ENCODE results near the gene HNF1A. TPM values are rescaled to one million over a fixed set of nuclear protein-coding genes. Genes with fewer than 3 reads are reported as not detected.

The HNF1A gene
- total and polyA plus RNA-seq, 9 of the 15 experiments (the other 6 are each of a cell fraction or from before 2014, with no cell fraction given) = not detected

GRCh38 chr12:120970310-120970709 is 8.0 kb upstream of the HNF1A start:
- no TSS peak for BruUV-seq (replicated peaks)
- no peaks in the 10 kb centered on the region for H3K9me1 ChIP-seq (ENCODE audit: control insufficient read depth, insufficient read depth, low read length)
- ChIA-PET CTCF (ENCODE audit: low intra/inter-chr PET ratio) (no interaction called here), POLR2A (no interaction called here)
- TF ChIP-seq NRF1 (conservative IDR thresholded peaks at IDR 0.05 in 1 of 2, IDR thresholded peaks at IDR 0.05 in 1 of 2) (no peak), RBM39 (optimal IDR thresholded peaks at IDR 0.05; ENCODE audit: low read depth, low read length) (no peak)
- ATAC-seq (no peak), DNase-seq (ENCODE audit: extremely low read depth in 1 of 4, low spot score in 3 of 4) (no peak), FAIRE-seq (no peak)
- H2AFZ ChIP-seq (ENCODE audit: low read depth, low read length) = no peak overlapping the region
- 38% methylated on average over 3 of the region's 3 CpGs for WGBS (ENCODE audit: insufficient coverage, low coverage, missing lambda C conversion rate)
- 0 out of 4 replicates have a peak overlapping the region, but pooled peaks of 1 of the 2 experiments have one; percentile 10 for H3K9ac ChIP-seq (ENCODE audit: insufficient read depth in 1 of 2, low read depth in 2 of 2, low read length in 2 of 2)
- no peaks in the 10 kb centered on the region for H4K20me1 ChIP-seq (replicated peaks; ENCODE audit: control insufficient read depth, insufficient read depth, low read length)
- no peak overlapping the region for H3K27ac ChIP-seq (ENCODE audit: extremely low read depth, low read depth, low read length)
- H3K36me3 ChIP-seq (ENCODE audit: control insufficient read depth, insufficient read depth, low read length) = no peaks in the 10 kb centered on the region
- no peaks in the 10 kb centered on the region for H3K9me3 ChIP-seq (replicated peaks; ENCODE audit: control insufficient read depth, insufficient read depth, low read depth, low read length)
- in situ Hi-C loops (cut with MboI) = no loop called here
- intact Hi-C loops (cut with micrococcal nuclease) = loop anchor here (2.0 to 5.0 kb wide), 3 partner anchors 114 to 323 kb away; no protein-coding TSS in a partner anchor
- H3K4me2 ChIP-seq (ENCODE audit: insufficient read depth, low read length) = no peak overlapping the region
- H3K4me3 ChIP-seq = no peak overlapping the region
- H3K4me1 ChIP-seq (replicated peaks in 1 of 2; ENCODE audit: control insufficient read depth in 2 of 2, insufficient read depth in 2 of 2, low read length in 2 of 2) = peaks cover 0 to 2% of the 10 kb centered on the region in 2 experiments; a peak in 1 of 5 replicates
- H3K27me3 ChIP-seq (ENCODE audit: control insufficient read depth in 2 of 2, insufficient read depth in 2 of 2, low read length in 2 of 2) = no peaks in the 10 kb centered on the region
- H3K79me2 ChIP-seq (ENCODE audit: control insufficient read depth, insufficient read depth, low read length) = no peaks in the 10 kb centered on the region

GRCh38 chr12:120971299-120972180 is 6.8 kb upstream of the HNF1A start:
- H3K9me1 ChIP-seq (ENCODE audit: control insufficient read depth, insufficient read depth, low read length) = no peaks in the 10 kb centered on the region
- FAIRE-seq (peak; percentile 92), ATAC-seq (peak; percentile 92), DNase-seq (ENCODE audit: extremely low read depth in 1 of 4, low spot score in 3 of 4) (peak; percentile 43 to 72 (median 59))
- intact Hi-C loops (cut with micrococcal nuclease) = loop anchor here (1.0 to 5.0 kb wide), 5 partner anchors 67 to 388 kb away; partner anchors contain the start of gene SPPL3
- no peaks in the 10 kb centered on the region for H3K27me3 ChIP-seq (ENCODE audit: control insufficient read depth in 2 of 2, insufficient read depth in 2 of 2, low read length in 2 of 2)
- peak overlapping the region; percentile 30 for H3K4me2 ChIP-seq (ENCODE audit: insufficient read depth, low read length)
- in situ Hi-C loops (cut with MboI) = no loop called here
- no peaks in the 10 kb centered on the region for H4K20me1 ChIP-seq (replicated peaks; ENCODE audit: control insufficient read depth, insufficient read depth, low read length)
- 22% methylated on average over 13 of the region's 13 CpGs for WGBS (ENCODE audit: insufficient coverage, low coverage, missing lambda C conversion rate)
- peaks cover 0 to 2% of the 10 kb centered on the region in 2 experiments; a peak in 1 of 5 replicates for H3K4me1 ChIP-seq (replicated peaks in 1 of 2; ENCODE audit: control insufficient read depth in 2 of 2, insufficient read depth in 2 of 2, low read length in 2 of 2)
- no peaks in the 10 kb centered on the region for H3K9me3 ChIP-seq (replicated peaks; ENCODE audit: control insufficient read depth, insufficient read depth, low read depth, low read length)
- H2AFZ ChIP-seq (ENCODE audit: low read depth, low read length) = peak overlapping the region; percentile 80
- H3K27ac ChIP-seq (ENCODE audit: extremely low read depth, low read depth, low read length) = no peak overlapping the region
- H3K4me3 ChIP-seq = no peak overlapping the region
- H3K79me2 ChIP-seq (ENCODE audit: control insufficient read depth, insufficient read depth, low read length) = no peaks in the 10 kb centered on the region
- POLR2A ChIA-PET = interaction anchor here (0.6 to 0.9 kb wide), 5 partner anchors 9 to 323 kb away, joined by 3 read pairs; no protein-coding TSS in a partner anchor
- no peaks in the 10 kb centered on the region for H3K36me3 ChIP-seq (ENCODE audit: control insufficient read depth, insufficient read depth, low read length)
- no peak overlapping the region for H3K9ac ChIP-seq (ENCODE audit: insufficient read depth in 1 of 2, low read depth in 2 of 2, low read length in 2 of 2)
- no TSS peak for BruUV-seq (replicated peaks)
- CTCF ChIA-PET (ENCODE audit: low intra/inter-chr PET ratio) = interaction anchor here (0.6 to 1.7 kb wide), 8 partner anchors 112 to 802 kb away, joined by 3 to 12 read pairs (median 4); no protein-coding TSS in a partner anchor
- no peak for TF ChIP-seq ATF2 (CRISPR knock-in tag; IDR thresholded peaks at IDR 0.05)
- TF ChIP-seq SRSF3 (IDR thresholded peaks at IDR 0.05; ENCODE audit: insufficient read depth, low read length) = no peak
- no peak for TF ChIP-seq PRPF4 (IDR thresholded peaks at IDR 0.05; ENCODE audit: insufficient read depth, low read depth, low read length, poor library complexity, severe bottlenecking)
- no peak for TF ChIP-seq ZNF699 (CRISPR knock-in tag; IDR thresholded peaks at IDR 0.05; ENCODE audit: insufficient replicate concordance)
- TF ChIP-seq ZNF143 (CRISPR knock-in tag; IDR thresholded peaks at IDR 0.05) = no peak
- no peak for TF ChIP-seq CBX5 (IDR thresholded peaks at IDR 0.05; ENCODE audit: borderline replicate concordance, low read depth)
- no peak for TF ChIP-seq GATAD2B (IDR thresholded peaks at IDR 0.05; ENCODE audit: borderline replicate concordance)
- TF ChIP-seq ZNF232 (CRISPR knock-in tag; IDR thresholded peaks at IDR 0.05) = no peak
- TF ChIP-seq HDAC1 (IDR thresholded peaks at IDR 0.05) = no peak
- TF ChIP-seq DDX20 (tag; IDR thresholded peaks at IDR 0.05; ENCODE audit: low read depth) = no peak

All from K562 (cell line).